ENCODE data around the gene TET3. TPM values are rescaled to one million over a fixed set of nuclear protein-coding genes. Genes with fewer than 3 reads are reported as not detected.

Gene TET3
- total RNA-seq, 3 donors from 2014 or later (not counting 1 experiment from before 2014, with no cell fraction given): 40.0 to 47.9 (median 45.3) TPM

DNA sequence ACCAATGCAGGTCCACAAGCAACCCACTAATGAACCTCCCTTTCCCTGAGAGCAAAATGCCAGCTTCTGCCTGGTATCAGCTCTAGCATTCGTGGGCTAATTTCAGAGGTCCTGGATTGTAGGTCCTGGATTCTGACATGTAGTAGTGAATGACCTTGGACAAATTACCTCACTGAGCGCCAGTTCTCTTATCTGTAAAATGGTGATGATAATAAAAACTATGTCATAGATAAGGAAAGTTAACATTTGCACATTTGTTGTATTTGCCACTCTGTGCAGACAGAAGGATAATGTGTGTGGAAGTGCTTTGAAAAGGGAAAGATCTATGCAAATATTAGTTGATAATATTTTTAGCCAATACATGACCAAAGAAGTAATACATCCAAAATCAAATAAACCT lies 4.1 kb upstream of the TET3 start:
- Histone ChIP-seq H3K36me3 (ENCODE audit: control insufficient read depth, insufficient read depth, low read length) (no peaks in the 10 kb centered on the region), H3K27ac (ENCODE audit: low read length) (no peak overlapping the region), H3K27me3 (ENCODE audit: control insufficient read depth, insufficient read depth, low read length) (peaks cover 5% of the 10 kb centered on the region), H3K4me1 (ENCODE audit: control insufficient read depth, insufficient read depth, low read length) (peaks cover 37% of the 10 kb centered on the region), H3K4me3 (ENCODE audit: low read length) (no peak overlapping the region), H3K9me3 (ENCODE audit: control insufficient read depth, insufficient read depth, low read length) (no peaks in the 10 kb centered on the region)
- no peaks in the 10 kb centered on the region for H3K9me3 Mint-ChIP-seq
- H3K27me3 Mint-ChIP-seq (ENCODE audit: low read depth in 2 of 2): peaks cover 36 to 38% of the 10 kb centered on the region in 2 donors
- intact Hi-C loops (cut with micrococcal nuclease): loop anchor here (10.0 kb wide), 1 partner anchor 164 kb away; the partner anchor contains the start of gene BOLA3
- peaks cover 33 to 39% of the 10 kb centered on the region in 2 donors for H3K4me1 Mint-ChIP-seq
- no peak overlapping the region for H3K27ac Mint-ChIP-seq
- 97% methylated on average over 2 of the region's 2 CpGs for WGBS (ENCODE audit: insufficient coverage)
- ATAC-seq (no peak), DNase-seq (no peak)
- H3K4me3 Mint-ChIP-seq: peak overlapping the region; percentile 35
- no peaks in the 10 kb centered on the region for H3K36me3 Mint-ChIP-seq
- TF ChIP-seq, protein P1, sequence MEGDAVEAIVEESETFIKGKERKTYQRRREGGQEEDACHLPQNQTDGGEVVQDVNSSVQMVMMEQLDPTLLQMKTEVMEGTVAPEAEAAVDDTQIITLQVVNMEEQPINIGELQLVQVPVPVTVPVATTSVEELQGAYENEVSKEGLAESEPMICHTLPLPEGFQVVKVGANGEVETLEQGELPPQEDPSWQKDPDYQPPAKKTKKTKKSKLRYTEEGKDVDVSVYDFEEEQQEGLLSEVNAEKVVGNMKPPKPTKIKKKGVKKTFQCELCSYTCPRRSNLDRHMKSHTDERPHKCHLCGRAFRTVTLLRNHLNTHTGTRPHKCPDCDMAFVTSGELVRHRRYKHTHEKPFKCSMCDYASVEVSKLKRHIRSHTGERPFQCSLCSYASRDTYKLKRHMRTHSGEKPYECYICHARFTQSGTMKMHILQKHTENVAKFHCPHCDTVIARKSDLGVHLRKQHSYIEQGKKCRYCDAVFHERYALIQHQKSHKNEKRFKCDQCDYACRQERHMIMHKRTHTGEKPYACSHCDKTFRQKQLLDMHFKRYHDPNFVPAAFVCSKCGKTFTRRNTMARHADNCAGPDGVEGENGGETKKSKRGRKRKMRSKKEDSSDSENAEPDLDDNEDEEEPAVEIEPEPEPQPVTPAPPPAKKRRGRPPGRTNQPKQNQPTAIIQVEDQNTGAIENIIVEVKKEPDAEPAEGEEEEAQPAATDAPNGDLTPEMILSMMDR (IDR thresholded peaks at IDR 0.05): no peak

DNA sequence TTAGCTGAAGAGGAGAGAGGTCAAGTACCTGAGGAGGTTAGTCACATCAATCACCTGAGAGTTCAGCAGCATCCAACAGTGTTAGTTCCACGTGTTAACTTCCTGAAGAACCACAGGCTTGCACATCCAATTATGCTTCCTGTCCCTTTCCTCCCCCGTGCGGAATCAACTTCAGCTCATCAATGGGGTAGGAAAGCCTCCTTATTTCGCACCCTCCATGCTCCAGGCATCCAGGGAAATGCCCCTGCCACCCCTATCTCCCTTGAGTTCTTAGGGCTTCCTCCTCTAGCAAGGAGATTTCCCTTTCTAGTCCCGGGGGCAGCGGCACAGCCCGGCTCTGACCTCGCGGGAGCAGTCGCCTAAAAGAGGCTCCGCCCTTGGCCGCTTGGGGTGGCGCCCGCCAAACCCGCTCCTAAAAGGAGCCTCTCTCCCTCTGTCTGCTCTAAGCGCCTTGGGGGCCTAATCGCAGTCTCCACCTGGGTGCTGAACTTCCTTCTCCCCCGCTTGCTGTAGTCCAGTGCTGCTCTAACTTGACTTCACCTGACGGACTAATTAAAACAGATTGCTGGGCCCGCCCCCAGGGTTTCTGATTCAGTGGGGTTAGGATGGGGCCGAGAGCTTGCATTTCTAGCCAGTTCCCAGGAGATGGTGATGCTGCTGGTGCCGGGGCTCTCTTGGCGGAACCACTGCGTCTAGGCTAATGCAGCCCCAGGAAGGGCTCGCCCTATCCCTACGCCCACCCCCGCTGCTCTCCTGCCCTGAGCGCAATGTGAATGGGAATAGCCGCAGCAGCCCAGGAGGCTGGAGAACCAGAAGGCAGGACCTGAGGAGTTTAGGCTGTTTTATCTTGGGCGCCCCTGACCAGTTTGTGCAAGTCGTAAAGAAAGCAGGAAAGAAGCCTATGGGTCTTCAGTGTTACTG lies 3.4 kb upstream of the TET3 start:
- peaks cover 36 to 38% of the 10 kb centered on the region in 2 donors for H3K27me3 Mint-ChIP-seq (ENCODE audit: low read depth in 2 of 2)
- ATAC-seq (no peak), DNase-seq (peak in 1 of 2 donors; percentile 45)
- H3K9me3 Mint-ChIP-seq: no peaks in the 10 kb centered on the region
- no peaks in the 10 kb centered on the region for H3K36me3 Mint-ChIP-seq
- peak overlapping the region in 1 of 2 donors; percentile 58 for H3K27ac Mint-ChIP-seq
- Histone ChIP-seq H3K4me3 (ENCODE audit: low read length) (no peak overlapping the region), H3K27ac (ENCODE audit: low read length) (no peak overlapping the region), H3K36me3 (ENCODE audit: control insufficient read depth, insufficient read depth, low read length) (no peaks in the 10 kb centered on the region), H3K9me3 (ENCODE audit: control insufficient read depth, insufficient read depth, low read length) (no peaks in the 10 kb centered on the region), H3K4me1 (ENCODE audit: control insufficient read depth, insufficient read depth, low read length) (peaks cover 45% of the 10 kb centered on the region), H3K27me3 (ENCODE audit: control insufficient read depth, insufficient read depth, low read length) (peaks cover 5% of the 10 kb centered on the region)
- WGBS (ENCODE audit: insufficient coverage): 39% methylated on average over 31 of the region's 31 CpGs
- TF ChIP-seq, protein P1 (IDR thresholded peaks at IDR 0.05): no peak
- peaks cover 36 to 46% of the 10 kb centered on the region in 2 donors for H3K4me1 Mint-ChIP-seq
- peak overlapping the region; percentile 62 for H3K4me3 Mint-ChIP-seq
- intact Hi-C loops (cut with micrococcal nuclease): loop anchor here (10.0 kb wide), 1 partner anchor 163 kb away; the partner anchor contains the start of gene BOLA3

DNA sequence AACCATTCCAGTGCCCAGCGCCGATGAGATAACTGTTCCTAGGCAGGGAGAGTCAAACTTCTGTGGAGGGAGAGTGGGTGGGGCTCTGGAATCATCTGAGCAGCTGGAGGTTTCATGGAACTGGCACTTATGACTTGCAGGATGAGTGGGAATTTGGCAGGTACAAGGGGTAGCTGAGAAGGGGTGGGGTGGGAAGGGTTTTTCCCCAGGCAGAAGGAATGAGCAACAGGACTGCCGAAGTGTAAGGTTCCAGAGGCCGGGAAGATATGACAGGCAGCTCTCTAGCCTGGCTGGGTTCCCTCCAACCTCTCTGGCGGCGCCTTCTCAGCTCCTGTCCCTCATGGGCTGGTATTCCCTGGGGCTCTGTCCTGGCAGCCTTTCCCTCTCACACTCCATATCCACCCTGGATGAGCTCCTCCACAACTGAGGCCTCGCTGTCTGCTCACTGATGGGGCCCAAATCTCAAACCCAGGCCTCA lies 2.5 kb upstream of the TET3 start:
- TF ChIP-seq, protein P1 (IDR thresholded peaks at IDR 0.05): no peak
- Histone ChIP-seq H3K36me3 (ENCODE audit: control insufficient read depth, insufficient read depth, low read length) (peaks cover 2% of the 10 kb centered on the region), H3K9me3 (ENCODE audit: control insufficient read depth, insufficient read depth, low read length) (no peaks in the 10 kb centered on the region), H3K4me3 (ENCODE audit: low read length) (no peak overlapping the region), H3K4me1 (ENCODE audit: control insufficient read depth, insufficient read depth, low read length) (peaks cover 53% of the 10 kb centered on the region), H3K27me3 (ENCODE audit: control insufficient read depth, insufficient read depth, low read length) (peaks cover 5% of the 10 kb centered on the region), H3K27ac (ENCODE audit: low read length) (no peak overlapping the region)
- WGBS (ENCODE audit: insufficient coverage): 96% methylated on average over 7 of the region's 7 CpGs
- peaks cover 36 to 38% of the 10 kb centered on the region in 2 donors for H3K27me3 Mint-ChIP-seq (ENCODE audit: low read depth in 2 of 2)
- no peaks in the 10 kb centered on the region for H3K9me3 Mint-ChIP-seq
- H3K27ac Mint-ChIP-seq: no peak overlapping the region
- H3K4me1 Mint-ChIP-seq: peaks cover 44 to 55% of the 10 kb centered on the region in 2 donors
- ATAC-seq (no peak), DNase-seq (no peak)
- intact Hi-C loops (cut with micrococcal nuclease): loop anchor here (10.0 kb wide), 1 partner anchor 163 kb away; the partner anchor contains the start of gene BOLA3
- no peaks in the 10 kb centered on the region for H3K36me3 Mint-ChIP-seq
- no peak overlapping the region for H3K4me3 Mint-ChIP-seq

All from natural killer cell (primary cell).